Peyer's patch (tissue), 4 donors: ENCODE results near the gene COL2A1.

Experiments
- CTCF ChIP-seq, 6 experiments: fragments of 450-650 bp in 4 of 6; fragments of 200-600 bp in 2 of 6; sonication (generic) in 1 of 6; IDR thresholded peaks; one replicate each; pipeline ENCODE4 v1.5.1; 2017 to 2019; ENCODE audit warnings: antibody characterized with exemption in 6 of 6, mild to moderate bottlenecking in 3 of 6, moderate library complexity in 1 of 6
- POLR2A ChIP-seq, 2 donors: fragments of 450-650 bp; IDR thresholded peaks; one replicate each; pipeline ENCODE4 v1.5.1; 2017; ENCODE audit warnings: antibody characterized with exemption in 2 of 2, mild to moderate bottlenecking in 2 of 2, moderate library complexity in 2 of 2

- no peak for TF ChIP-seq CTCF (IDR thresholded peaks at IDR 0.05)
- TF ChIP-seq POLR2A (IDR thresholded peaks at IDR 0.05): no peak
Measured at GRCh38 chr12:48027183-48028002, 23.1 kb upstream of the COL2A1 start.
